ENCODE measurements around the gene ADAM22.

ADAM22 gene

DNA sequence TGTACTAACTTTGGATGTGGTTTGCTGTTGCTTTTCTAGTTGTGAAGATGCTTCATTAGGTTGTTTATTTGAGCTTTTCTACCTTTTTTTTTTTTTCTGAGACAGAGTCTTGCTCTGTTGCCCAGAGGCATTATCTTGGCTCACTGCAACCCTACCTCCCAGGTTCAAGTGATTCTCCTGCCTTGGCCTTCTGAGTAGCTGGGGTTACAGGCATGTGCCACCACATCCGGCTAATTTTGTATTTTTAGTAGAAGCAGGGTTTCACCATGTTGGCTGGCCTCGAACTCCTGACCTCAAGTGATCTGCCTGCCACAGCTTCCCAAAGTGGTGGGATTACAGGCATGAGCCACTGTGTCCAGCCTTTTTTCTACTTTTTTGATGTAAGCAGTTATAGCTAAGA, 93.7 kb downstream of the ADAM22 start:
- no peak for DNase-seq (ENCODE audit: low spot score)
- TF ChIP-seq, protein P1, sequence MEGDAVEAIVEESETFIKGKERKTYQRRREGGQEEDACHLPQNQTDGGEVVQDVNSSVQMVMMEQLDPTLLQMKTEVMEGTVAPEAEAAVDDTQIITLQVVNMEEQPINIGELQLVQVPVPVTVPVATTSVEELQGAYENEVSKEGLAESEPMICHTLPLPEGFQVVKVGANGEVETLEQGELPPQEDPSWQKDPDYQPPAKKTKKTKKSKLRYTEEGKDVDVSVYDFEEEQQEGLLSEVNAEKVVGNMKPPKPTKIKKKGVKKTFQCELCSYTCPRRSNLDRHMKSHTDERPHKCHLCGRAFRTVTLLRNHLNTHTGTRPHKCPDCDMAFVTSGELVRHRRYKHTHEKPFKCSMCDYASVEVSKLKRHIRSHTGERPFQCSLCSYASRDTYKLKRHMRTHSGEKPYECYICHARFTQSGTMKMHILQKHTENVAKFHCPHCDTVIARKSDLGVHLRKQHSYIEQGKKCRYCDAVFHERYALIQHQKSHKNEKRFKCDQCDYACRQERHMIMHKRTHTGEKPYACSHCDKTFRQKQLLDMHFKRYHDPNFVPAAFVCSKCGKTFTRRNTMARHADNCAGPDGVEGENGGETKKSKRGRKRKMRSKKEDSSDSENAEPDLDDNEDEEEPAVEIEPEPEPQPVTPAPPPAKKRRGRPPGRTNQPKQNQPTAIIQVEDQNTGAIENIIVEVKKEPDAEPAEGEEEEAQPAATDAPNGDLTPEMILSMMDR (IDR thresholded peaks at IDR 0.05; ENCODE audit: extremely low read depth, insufficient read depth, missing control alignments), result no peak
- in situ Hi-C loops (cut with MboI; ENCODE audit: low pct_unique_long_range_greater_than_20kb, low sequenced_read_pairs, unreplicated experiment), result no loop called here

DNA sequence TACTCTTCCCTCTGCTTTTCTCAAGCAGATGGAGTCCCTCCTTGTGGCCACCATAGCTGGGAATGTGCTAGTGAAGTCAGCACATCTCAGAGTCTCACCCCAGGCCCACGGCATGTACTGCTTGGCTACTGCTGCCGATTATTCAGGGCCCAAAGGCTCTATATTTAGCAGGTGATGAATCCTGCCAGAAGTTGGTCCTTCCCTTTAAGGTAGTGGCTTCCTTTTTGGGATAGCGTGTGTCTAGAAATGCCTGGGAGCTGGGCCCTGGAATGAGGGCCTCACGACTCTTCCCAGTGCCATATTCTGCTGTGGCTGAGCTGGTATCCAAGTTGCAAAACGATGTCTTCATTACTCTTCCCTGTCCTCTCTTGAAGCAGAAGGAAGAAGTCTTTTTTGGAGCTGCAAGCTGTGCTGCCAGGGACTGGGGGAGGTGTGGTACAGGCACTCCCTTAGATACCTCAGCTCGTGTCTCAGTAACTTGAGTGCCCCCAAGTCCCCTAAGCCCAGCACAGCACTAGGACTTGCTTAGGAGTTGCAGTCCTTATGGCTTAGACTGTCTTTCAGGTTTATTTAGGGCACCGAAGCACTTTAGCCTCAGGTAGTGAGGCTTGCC, 100.1 kb downstream of the ADAM22 start:
- TF ChIP-seq, protein P1 (IDR thresholded peaks at IDR 0.05; ENCODE audit: extremely low read depth, insufficient read depth, missing control alignments), result no peak
- no peak for DNase-seq (ENCODE audit: low spot score)
- in situ Hi-C loops (cut with MboI; ENCODE audit: low pct_unique_long_range_greater_than_20kb, low sequenced_read_pairs, unreplicated experiment), result no loop called here

DNA sequence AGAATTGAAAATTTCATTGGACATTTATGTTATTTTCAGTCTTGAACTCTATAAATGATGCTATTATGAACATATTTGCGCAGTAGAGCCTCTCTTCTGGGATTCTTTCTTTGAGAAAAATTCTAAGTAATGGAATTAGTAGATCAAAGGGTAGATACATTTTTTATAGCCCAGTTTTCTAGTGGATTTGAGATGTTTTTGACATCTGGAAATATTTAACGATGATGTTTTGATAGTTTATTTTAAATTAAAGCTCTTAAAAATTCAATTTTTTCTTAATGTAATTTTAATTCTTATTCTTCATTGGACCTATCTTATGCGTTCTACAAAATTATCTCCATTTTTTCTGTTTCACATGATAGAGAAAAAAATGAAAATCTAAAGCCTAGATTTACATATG, 103.0 kb downstream of the ADAM22 start:
- TF ChIP-seq, protein P1 (IDR thresholded peaks at IDR 0.05; ENCODE audit: extremely low read depth, insufficient read depth, missing control alignments), result no peak
- DNase-seq (ENCODE audit: low spot score), result no peak
- in situ Hi-C loops (cut with MboI; ENCODE audit: low pct_unique_long_range_greater_than_20kb, low sequenced_read_pairs, unreplicated experiment), result no loop called here

DNA sequence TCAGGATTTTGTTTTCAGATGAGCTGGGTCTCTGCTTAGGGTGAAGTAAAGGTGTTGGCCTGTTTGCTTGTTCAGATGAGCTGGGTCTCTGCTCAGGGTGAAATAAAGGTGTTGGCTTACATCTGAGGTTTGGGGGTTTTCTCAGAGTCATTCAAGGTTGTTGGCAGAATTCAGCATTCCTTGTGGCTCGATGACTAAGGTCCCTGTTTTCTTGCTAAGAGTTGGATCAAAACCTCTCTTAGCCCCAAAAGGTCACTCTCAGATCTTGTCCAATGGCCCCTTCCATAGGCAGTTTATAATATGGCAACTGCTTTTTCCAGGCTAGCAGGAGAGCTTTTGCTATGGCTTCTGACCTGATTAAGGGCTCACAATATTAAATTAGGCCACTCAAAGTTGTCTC, 106.6 kb downstream of the ADAM22 start:
- in situ Hi-C loops (cut with MboI; ENCODE audit: low pct_unique_long_range_greater_than_20kb, low sequenced_read_pairs, unreplicated experiment), result no loop called here
- no peak for DNase-seq (ENCODE audit: low spot score)
- TF ChIP-seq, protein P1 (IDR thresholded peaks at IDR 0.05; ENCODE audit: extremely low read depth, insufficient read depth, missing control alignments), result no peak

DNA sequence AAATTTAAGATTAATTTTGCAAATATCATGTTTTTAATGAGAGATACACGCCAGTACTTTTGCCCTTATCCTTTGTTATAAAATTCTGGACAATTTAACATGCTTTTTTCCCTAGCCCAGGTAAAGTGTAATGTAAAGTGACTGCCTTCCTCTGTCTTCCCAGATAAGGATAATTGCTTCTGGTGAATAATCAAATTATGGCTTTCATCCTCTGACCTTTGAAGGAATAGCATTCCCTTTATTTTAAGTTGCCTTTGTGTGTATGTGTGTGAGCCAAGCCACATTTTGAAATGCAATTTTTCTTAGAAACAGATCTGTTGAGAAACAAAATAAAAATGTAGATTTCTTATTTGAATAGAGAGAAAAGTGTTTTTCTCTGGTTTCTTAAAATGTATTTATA, 107.5 kb downstream of the ADAM22 start:
- in situ Hi-C loops (cut with MboI; ENCODE audit: low pct_unique_long_range_greater_than_20kb, low sequenced_read_pairs, unreplicated experiment), result no loop called here
- no peak for DNase-seq (ENCODE audit: low spot score)
- TF ChIP-seq, protein P1 (IDR thresholded peaks at IDR 0.05; ENCODE audit: extremely low read depth, insufficient read depth, missing control alignments), result no peak

DNA sequence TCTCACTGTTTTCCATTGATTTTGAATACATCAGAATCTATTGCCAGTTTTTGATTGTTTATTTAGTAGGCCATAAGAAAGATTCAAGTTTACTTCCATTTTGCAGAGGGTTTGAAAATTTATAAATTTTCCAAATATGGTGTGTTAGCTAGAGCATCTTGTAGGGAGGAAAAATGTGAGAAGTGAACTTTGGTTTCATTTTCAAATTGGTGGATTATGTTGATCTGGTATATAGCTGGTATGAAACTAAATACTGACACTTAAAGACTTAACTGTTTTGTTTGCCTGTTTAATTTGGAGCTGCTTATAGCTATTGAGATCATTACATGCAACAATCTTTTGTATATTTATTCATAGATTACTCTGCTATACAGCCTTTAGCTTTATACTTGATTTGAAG, 108.1 kb downstream of the ADAM22 start:
- TF ChIP-seq, protein P1 (IDR thresholded peaks at IDR 0.05; ENCODE audit: extremely low read depth, insufficient read depth, missing control alignments), result no peak
- no peak for DNase-seq (ENCODE audit: low spot score)
- in situ Hi-C loops (cut with MboI; ENCODE audit: low pct_unique_long_range_greater_than_20kb, low sequenced_read_pairs, unreplicated experiment), result no loop called here
